ENCODE data around the gene ANO4.

The ANO4 gene

DNA sequence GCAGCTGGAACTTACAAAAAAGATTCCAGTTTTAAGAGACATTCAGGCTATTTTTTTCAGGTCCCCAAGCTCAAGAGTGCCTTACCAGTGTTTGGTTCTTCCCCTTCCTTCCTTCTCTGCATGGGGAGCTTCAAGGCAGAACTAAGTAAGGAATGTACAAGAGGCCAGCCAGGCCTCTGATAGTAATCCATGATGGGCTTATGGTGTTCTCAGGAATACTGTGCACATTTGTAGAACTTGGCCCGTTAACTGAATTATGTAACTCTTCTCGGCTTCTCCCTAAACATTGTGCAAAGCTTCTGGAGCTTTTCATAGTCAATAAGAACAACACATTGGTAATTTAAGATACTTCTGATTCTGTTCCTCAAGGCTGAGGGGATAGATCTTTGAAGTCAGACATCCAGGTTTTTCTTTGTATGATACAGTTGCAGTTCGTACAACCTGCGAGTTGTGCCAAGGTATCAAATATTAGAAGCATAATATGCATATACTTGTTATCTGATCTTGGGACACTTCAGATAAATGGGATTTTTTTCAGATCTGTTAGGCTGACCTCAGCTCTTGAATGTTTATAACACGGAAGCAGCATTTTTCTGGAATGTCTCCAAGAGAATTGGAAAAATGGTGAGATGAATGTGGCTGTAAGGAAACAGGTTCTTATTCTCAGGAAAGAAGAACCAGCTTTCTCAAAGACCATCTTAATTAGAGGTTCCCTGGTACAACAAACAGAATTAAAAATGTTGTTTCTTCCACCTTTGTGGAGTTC, 148.6 kb downstream of the ANO4 start:
- no peaks in the 10 kb centered on the region for H3F3A ChIP-seq (ENCODE audit: insufficient read depth, low read length)
- no peaks in the 10 kb centered on the region for H3K79me2 ChIP-seq (ENCODE audit: low read length)
- H4K20me1 ChIP-seq (ENCODE audit: insufficient read depth, low read length): no peaks in the 10 kb centered on the region
- H2AFZ ChIP-seq (ENCODE audit: low read length): no peak overlapping the region
- DNase-seq: no peak
- H3K4me2 ChIP-seq (ENCODE audit: low read depth, low read length): no peak overlapping the region
- H3K9ac ChIP-seq (ENCODE audit: low read length): no peak overlapping the region
- H3K4me1 ChIP-seq (ENCODE audit: low read length): no peaks in the 10 kb centered on the region
- H3K9me2 ChIP-seq (replicated peaks; ENCODE audit: insufficient read depth, low read length): no peaks in the 10 kb centered on the region
- H3K9me3 ChIP-seq (replicated peaks; ENCODE audit: insufficient read depth, low read length): no peaks in the 10 kb centered on the region
- H3K27me3 ChIP-seq (replicated peaks; ENCODE audit: insufficient read depth, low read length): no peaks in the 10 kb centered on the region
- TF ChIP-seq, protein P1, sequence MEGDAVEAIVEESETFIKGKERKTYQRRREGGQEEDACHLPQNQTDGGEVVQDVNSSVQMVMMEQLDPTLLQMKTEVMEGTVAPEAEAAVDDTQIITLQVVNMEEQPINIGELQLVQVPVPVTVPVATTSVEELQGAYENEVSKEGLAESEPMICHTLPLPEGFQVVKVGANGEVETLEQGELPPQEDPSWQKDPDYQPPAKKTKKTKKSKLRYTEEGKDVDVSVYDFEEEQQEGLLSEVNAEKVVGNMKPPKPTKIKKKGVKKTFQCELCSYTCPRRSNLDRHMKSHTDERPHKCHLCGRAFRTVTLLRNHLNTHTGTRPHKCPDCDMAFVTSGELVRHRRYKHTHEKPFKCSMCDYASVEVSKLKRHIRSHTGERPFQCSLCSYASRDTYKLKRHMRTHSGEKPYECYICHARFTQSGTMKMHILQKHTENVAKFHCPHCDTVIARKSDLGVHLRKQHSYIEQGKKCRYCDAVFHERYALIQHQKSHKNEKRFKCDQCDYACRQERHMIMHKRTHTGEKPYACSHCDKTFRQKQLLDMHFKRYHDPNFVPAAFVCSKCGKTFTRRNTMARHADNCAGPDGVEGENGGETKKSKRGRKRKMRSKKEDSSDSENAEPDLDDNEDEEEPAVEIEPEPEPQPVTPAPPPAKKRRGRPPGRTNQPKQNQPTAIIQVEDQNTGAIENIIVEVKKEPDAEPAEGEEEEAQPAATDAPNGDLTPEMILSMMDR (IDR thresholded peaks at IDR 0.05; ENCODE audit: low read length): no peak
- TF ChIP-seq EZH2 (optimal IDR thresholded peaks at IDR 0.05; ENCODE audit: low read depth, low read length): no peak
- no peak for TF ChIP-seq EZH2phosphoT487 (IDR thresholded peaks at IDR 0.05; ENCODE audit: low read length)
- no peaks in the 10 kb centered on the region for H3K36me3 ChIP-seq (replicated peaks; ENCODE audit: insufficient read depth, low read length)
- H3K4me3 ChIP-seq (ENCODE audit: low read length): no peak overlapping the region
- no peak overlapping the region for H3K27ac ChIP-seq (ENCODE audit: low read length)

- Histone ChIP-seq H4K20me1 (ENCODE audit: insufficient read depth, low read length) (no peaks in the 10 kb centered on the region), H3K9ac (ENCODE audit: low read length) (no peak overlapping the region), H3K9me3 (replicated peaks; ENCODE audit: insufficient read depth, low read length) (no peaks in the 10 kb centered on the region), H3K4me3 (ENCODE audit: low read length) (no peak overlapping the region), H3K9me2 (replicated peaks; ENCODE audit: insufficient read depth, low read length) (no peaks in the 10 kb centered on the region), H3K79me2 (ENCODE audit: low read length) (no peaks in the 10 kb centered on the region), H3K4me1 (ENCODE audit: low read length) (peaks cover 35% of the 10 kb centered on the region), H3K27ac (ENCODE audit: low read length) (no peak overlapping the region), H3K27me3 (replicated peaks; ENCODE audit: insufficient read depth, low read length) (no peaks in the 10 kb centered on the region), H3K4me2 (ENCODE audit: low read depth, low read length) (no peak overlapping the region), H3F3A (ENCODE audit: insufficient read depth, low read length) (no peaks in the 10 kb centered on the region; the same call in none of the 2 replicates), H3K36me3 (replicated peaks; ENCODE audit: insufficient read depth, low read length) (no peaks in the 10 kb centered on the region), H2AFZ (ENCODE audit: low read length) (no peak overlapping the region)
- TF ChIP-seq, protein P1 (IDR thresholded peaks at IDR 0.05; ENCODE audit: low read length): peak; percentile 13; the same call in 1 of the 2 replicates
- TF ChIP-seq EZH2phosphoT487 (IDR thresholded peaks at IDR 0.05; ENCODE audit: low read length): no peak
- DNase-seq: no peak
These were observed 157.2 kb downstream of the ANO4 start for GRCh38 chr12:100951756-100952155.

GRCh38 chr12:100953217-100953616, 158.6 kb downstream of the ANO4 start:
- no peak overlapping the region for H3K9ac ChIP-seq (ENCODE audit: low read length)
- no peak overlapping the region for H3K4me3 ChIP-seq (ENCODE audit: low read length)
- TF ChIP-seq, protein P1 (IDR thresholded peaks at IDR 0.05; ENCODE audit: low read length): 0 out of 2 replicates have a peak, but pooled peaks have one; percentile 6
- TF ChIP-seq EZH2phosphoT487 (IDR thresholded peaks at IDR 0.05; ENCODE audit: low read length): no peak
- H3K27me3 ChIP-seq (replicated peaks; ENCODE audit: insufficient read depth, low read length): no peaks in the 10 kb centered on the region
- no peaks in the 10 kb centered on the region; the same call in none of the 2 replicates for H3F3A ChIP-seq (ENCODE audit: insufficient read depth, low read length)
- H3K4me1 ChIP-seq (ENCODE audit: low read length): peaks cover 35% of the 10 kb centered on the region
- H3K27ac ChIP-seq (ENCODE audit: low read length): no peak overlapping the region
- H3K9me2 ChIP-seq (replicated peaks; ENCODE audit: insufficient read depth, low read length): no peaks in the 10 kb centered on the region
- H3K36me3 ChIP-seq (replicated peaks; ENCODE audit: insufficient read depth, low read length): no peaks in the 10 kb centered on the region
- no peak overlapping the region for H2AFZ ChIP-seq (ENCODE audit: low read length)
- H3K79me2 ChIP-seq (ENCODE audit: low read length): no peaks in the 10 kb centered on the region
- H3K9me3 ChIP-seq (replicated peaks; ENCODE audit: insufficient read depth, low read length): no peaks in the 10 kb centered on the region
- H3K4me2 ChIP-seq (ENCODE audit: low read depth, low read length): peak overlapping the region; percentile 14; the same call in 1 of the 2 replicates
- peak; percentile 80 for DNase-seq
- no peaks in the 10 kb centered on the region for H4K20me1 ChIP-seq (ENCODE audit: insufficient read depth, low read length)
